Mesenchymal stem cell (in vitro differentiated cells and primary cell): ENCODE data around the gene GPBAR1.

Experiments
- DNase-seq: peaks from one replicate; pipeline ENCODE4 v3.0.0-alpha.2; 2013
- H2AFZ ChIP-seq: one replicate; pipeline ENCODE4 v1.6.1; 2013; ENCODE audit warnings: low read depth, mild to moderate bottlenecking, control low read depth, inconsistent platforms, low read length, moderate library complexity
- H2AK5ac ChIP-seq: 2 replicates; pipeline ENCODE4 v1.6.1; 2013; ENCODE audit warnings: low read length, moderate library complexity, mild to moderate bottlenecking, inconsistent platforms; ENCODE audit not compliant: severe bottlenecking
- H2BK120ac ChIP-seq: one replicate; pipeline ENCODE4 v1.6.1; 2013; ENCODE audit warnings: low read depth, mild to moderate bottlenecking, inconsistent platforms, low read length, moderate library complexity
- H2BK12ac ChIP-seq, 2 experiments: one replicate each; pipeline ENCODE4 v1.6.1; 2013; ENCODE audit warnings: inconsistent platforms in 2 of 2, low read length in 2 of 2, mild to moderate bottlenecking in 2 of 2, moderate library complexity in 2 of 2, control low read depth in 1 of 2
- H2BK15ac ChIP-seq: one replicate; pipeline ENCODE4 v1.6.1; 2013; ENCODE audit warnings: mild to moderate bottlenecking, low read depth, inconsistent platforms; ENCODE audit not compliant: poor library complexity, severe bottlenecking
- H2BK5ac ChIP-seq: 2 replicates; pipeline ENCODE4 v1.6.1; 2013; ENCODE audit warnings: low read depth, mild to moderate bottlenecking, low read length, control low read depth, inconsistent platforms; ENCODE audit not compliant: poor library complexity, severe bottlenecking
- H3K14ac ChIP-seq, 2 experiments: one replicate each; pipeline ENCODE4 v1.6.1; 2013; ENCODE audit warnings: inconsistent platforms in 2 of 2, low read length in 2 of 2, control low read depth in 1 of 2, mild to moderate bottlenecking in 1 of 2, moderate library complexity in 1 of 2
- H3K18ac ChIP-seq, 2 experiments: one replicate each; pipeline ENCODE4 v1.6.1; 2013; ENCODE audit warnings: inconsistent platforms in 2 of 2, low read length in 2 of 2, control low read depth in 1 of 2, low read depth in 1 of 2, mild to moderate bottlenecking in 1 of 2
- H3K23ac ChIP-seq, 2 experiments: one replicate each; pipeline ENCODE4 v1.6.1; 2013; ENCODE audit warnings: inconsistent platforms in 2 of 2, low read length in 2 of 2, mild to moderate bottlenecking in 2 of 2, moderate library complexity in 2 of 2, control low read depth in 1 of 2
- H3K27ac ChIP-seq: 2 replicates; pipeline ENCODE4 v1.5.1; 2013; ENCODE audit warnings: mild to moderate bottlenecking, moderate library complexity, low read length, control low read depth, inconsistent platforms; ENCODE audit not compliant: poor library complexity, severe bottlenecking
- H3K27me3 ChIP-seq, 2 experiments: 2 replicates each; pipeline versions ENCODE4 v1.6.1 to v1.7.0; 2013; ENCODE audit warnings: low read length in 2 of 2, mild to moderate bottlenecking in 2 of 2, moderate library complexity in 2 of 2, control low read depth in 1 of 2, inconsistent platforms in 1 of 2; ENCODE audit not compliant: control insufficient read depth in 1 of 2, insufficient read depth in 1 of 2
- H3K36me3 ChIP-seq, 2 experiments: 2 replicates each; pipeline versions ENCODE4 v1.6.1 to v1.7.0; 2013; ENCODE audit warnings: low read length in 2 of 2, control low read depth in 1 of 2, inconsistent platforms in 1 of 2, low read depth in 1 of 2, mild to moderate bottlenecking in 1 of 2; ENCODE audit not compliant: insufficient read depth in 2 of 2, control insufficient read depth in 1 of 2
- H3K4ac ChIP-seq, 2 experiments: one replicate each; pipeline ENCODE4 v1.6.1; 2013; ENCODE audit warnings: inconsistent platforms in 2 of 2, low read length in 2 of 2, mild to moderate bottlenecking in 2 of 2, moderate library complexity in 2 of 2, control low read depth in 1 of 2, low read depth in 1 of 2
- H3K4me1 ChIP-seq: 2 replicates; pipeline ENCODE4 v1.6.1; 2013; ENCODE audit warnings: low read depth, low read length, control low read depth; ENCODE audit not compliant: control insufficient read depth, insufficient read depth
- H3K4me2 ChIP-seq: 2 replicates; pipeline ENCODE4 v1.6.1; 2013; ENCODE audit warnings: low read length, mild to moderate bottlenecking, inconsistent platforms; ENCODE audit not compliant: poor library complexity, severe bottlenecking
- H3K4me3 ChIP-seq, 2 experiments: 2 replicates each; pipeline versions ENCODE4 v1.5.1 to v1.7.0; 2013; ENCODE audit warnings: low read length in 2 of 2, mild to moderate bottlenecking in 2 of 2, control low read depth in 1 of 2, low read depth in 1 of 2; ENCODE audit not compliant: insufficient read depth in 1 of 2
- H3K79me1 ChIP-seq: replicated peaks from 2 replicates; pipeline ENCODE4 v1.6.1; 2013; ENCODE audit warnings: mild to moderate bottlenecking, control low read depth, low read length, inconsistent platforms; ENCODE audit not compliant: poor library complexity, severe bottlenecking
- H3K9ac ChIP-seq: 2 replicates; pipeline ENCODE4 v1.7.0; 2013; ENCODE audit warnings: mild to moderate bottlenecking, low read length, moderate library complexity
- H3K9me3 ChIP-seq: 2 replicates; pipeline ENCODE4 v1.7.0; 2013; ENCODE audit warnings: mild to moderate bottlenecking, low read length; ENCODE audit not compliant: control insufficient read depth
- H4K8ac ChIP-seq: one replicate; pipeline ENCODE4 v1.6.1; 2013; ENCODE audit warnings: inconsistent platforms, mild to moderate bottlenecking, low read length, moderate library complexity
- H4K91ac ChIP-seq: one replicate; pipeline ENCODE4 v1.6.1; 2013; ENCODE audit warnings: mild to moderate bottlenecking, low read length, inconsistent platforms
- WGBS: methylation state at CpG from one replicate; pipeline ENCODE4 v1.1.7; 2013; ENCODE audit warnings: mixed read lengths; 5-methylcytosine and 5-hydroxymethylcytosine counted together

Gene GPBAR1

DNA sequence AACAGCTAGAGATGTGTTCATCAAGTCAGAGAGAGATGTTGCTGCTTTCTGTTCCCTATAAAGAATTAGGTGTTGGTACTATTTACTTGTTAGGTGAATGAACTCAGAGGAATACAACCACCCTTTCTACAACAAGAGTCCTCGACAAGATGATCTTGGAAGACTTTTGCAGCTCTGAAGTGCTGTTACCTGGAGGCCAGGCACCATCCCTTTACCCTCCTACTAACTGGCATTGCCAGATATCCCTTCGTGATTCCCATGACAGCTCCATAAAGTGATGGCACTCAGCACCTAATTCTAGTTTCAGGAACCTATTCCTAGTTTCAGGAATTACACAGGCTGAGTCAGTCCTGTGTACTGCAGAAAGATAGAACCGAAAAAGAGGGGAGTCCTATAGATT, 33.9 kb upstream of the GPBAR1 start:
- no peak overlapping the region for H3K4me2 ChIP-seq
- no peak overlapping the region for H4K8ac ChIP-seq
- DNase-seq, result no peak
- no peak overlapping the region for H3K23ac ChIP-seq
- no peaks in the 10 kb centered on the region for H3K27me3 ChIP-seq
- H3K14ac ChIP-seq, result no peak overlapping the region
- no peaks in the 10 kb centered on the region for H3K79me1 ChIP-seq
- no peak overlapping the region for H3K18ac ChIP-seq
- no peak overlapping the region for H3K27ac ChIP-seq
- H2BK12ac ChIP-seq, result no peak overlapping the region
- no peak overlapping the region for H3K4me3 ChIP-seq
- no peak overlapping the region for H4K91ac ChIP-seq
- H2BK120ac ChIP-seq, result no peak overlapping the region
- no peak overlapping the region for H2AFZ ChIP-seq
- no peaks in the 10 kb centered on the region for H3K9me3 ChIP-seq
- peak overlapping the region; percentile 19 for H3K9ac ChIP-seq
- H2BK5ac ChIP-seq, result no peak overlapping the region
- H3K4ac ChIP-seq, result no peak overlapping the region
- WGBS, result 100% methylated on average over 2 of the region's 3 CpGs
- H2AK5ac ChIP-seq, result no peak overlapping the region
- no peak overlapping the region for H2BK15ac ChIP-seq
- H3K4me1 ChIP-seq, result peaks cover 8% of the 10 kb centered on the region
- peaks cover 22 to 89% of the 10 kb centered on the region in 2 experiments for H3K36me3 ChIP-seq

DNA sequence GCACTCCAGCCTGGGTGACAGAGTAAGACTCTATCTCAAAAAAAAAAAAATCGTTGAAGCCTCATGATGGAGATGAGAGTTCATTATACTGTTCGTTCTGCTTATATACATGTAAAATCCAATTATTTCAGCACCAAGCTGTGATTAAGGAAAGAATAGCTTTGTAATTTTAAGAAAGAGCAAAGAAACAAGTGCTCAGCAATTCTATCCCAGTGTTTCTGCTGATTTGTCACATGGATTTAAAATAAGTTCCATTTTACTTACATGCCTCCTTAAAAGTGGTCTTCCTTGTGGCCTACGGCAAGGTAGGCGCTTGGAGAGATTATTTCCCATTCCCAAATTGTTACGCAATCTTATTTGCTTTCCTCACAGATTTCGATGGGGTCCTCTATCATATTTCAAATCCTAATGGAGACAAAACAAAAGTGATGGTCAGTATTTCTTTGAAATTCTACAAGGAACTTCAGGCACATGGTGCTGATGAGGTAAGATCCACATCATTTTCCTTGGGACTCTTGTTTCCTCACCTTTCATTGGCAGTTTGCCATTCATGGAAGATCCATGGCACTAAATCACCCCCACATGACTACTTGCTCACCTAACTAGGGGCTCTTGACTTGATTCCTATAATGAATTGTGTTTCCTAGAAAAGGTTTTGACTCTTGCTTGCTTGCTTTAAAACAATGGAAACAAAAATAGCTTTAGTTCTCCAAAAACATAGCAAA, 32.3 kb upstream of the GPBAR1 start:
- Histone ChIP-seq H2BK12ac (no peak overlapping the region), H3K9me3 (no peaks in the 10 kb centered on the region), H3K36me3 (peaks cover 33 to 91% of the 10 kb centered on the region in 2 experiments), H4K91ac (no peak overlapping the region), H3K4me3 (no peak overlapping the region), H3K23ac (no peak overlapping the region), H2AK5ac (peak overlapping the region; percentile 39), H2BK5ac (no peak overlapping the region), H3K18ac (peak overlapping the region in 1 of 2 experiments; percentile 59), H3K4me2 (no peak overlapping the region), H2BK120ac (no peak overlapping the region), H3K14ac (no peak overlapping the region), H3K27ac (peak overlapping the region; percentile 88), H3K79me1 (no peaks in the 10 kb centered on the region), H2AFZ (no peak overlapping the region), H3K27me3 (no peaks in the 10 kb centered on the region), H3K4ac (no peak overlapping the region), H2BK15ac (no peak overlapping the region), H3K9ac (peak overlapping the region; percentile 56), H4K8ac (no peak overlapping the region), H3K4me1 (peaks cover 8% of the 10 kb centered on the region)
- peak; percentile 34 for DNase-seq
- WGBS, result 100% methylated on average over 4 of the region's 6 CpGs

DNA sequence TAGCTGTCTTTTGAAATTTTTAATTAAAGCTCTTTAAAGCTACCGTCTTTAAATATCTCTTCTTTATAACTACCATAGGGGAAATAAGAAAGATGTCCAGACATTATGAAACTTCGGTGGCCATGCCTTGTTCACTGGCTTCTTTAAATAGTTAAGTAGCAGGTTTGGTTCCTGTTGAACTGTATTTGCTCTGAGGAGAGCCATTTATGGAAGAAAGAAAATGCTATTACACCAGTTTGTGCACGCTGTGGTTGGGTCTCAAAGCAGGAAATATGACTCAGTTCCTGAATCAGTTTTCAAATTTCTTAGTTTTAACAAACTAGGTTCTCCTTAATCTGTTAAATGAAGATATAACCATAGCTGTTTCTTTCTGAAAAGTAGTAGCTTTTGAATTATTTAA, 31.6 kb upstream of the GPBAR1 start:
- Histone ChIP-seq H3K36me3 (peaks cover 37 to 90% of the 10 kb centered on the region in 2 experiments), H4K8ac (no peak overlapping the region), H3K14ac (no peak overlapping the region), H3K23ac (no peak overlapping the region), H2BK5ac (no peak overlapping the region), H3K79me1 (no peaks in the 10 kb centered on the region), H3K4ac (no peak overlapping the region), H2BK120ac (no peak overlapping the region), H2AK5ac (no peak overlapping the region), H3K9me3 (no peaks in the 10 kb centered on the region), H3K18ac (no peak overlapping the region), H3K4me2 (no peak overlapping the region), H4K91ac (no peak overlapping the region), H3K9ac (peak overlapping the region; percentile 56), H3K4me3 (no peak overlapping the region), H3K4me1 (peaks cover 8% of the 10 kb centered on the region), H3K27ac (peak overlapping the region; percentile 88), H2AFZ (no peak overlapping the region), H2BK12ac (no peak overlapping the region), H2BK15ac (no peak overlapping the region), H3K27me3 (no peaks in the 10 kb centered on the region)
- 5% methylated on average over 1 of the region's 3 CpGs for WGBS
- DNase-seq, result peak; percentile 83

DNA sequence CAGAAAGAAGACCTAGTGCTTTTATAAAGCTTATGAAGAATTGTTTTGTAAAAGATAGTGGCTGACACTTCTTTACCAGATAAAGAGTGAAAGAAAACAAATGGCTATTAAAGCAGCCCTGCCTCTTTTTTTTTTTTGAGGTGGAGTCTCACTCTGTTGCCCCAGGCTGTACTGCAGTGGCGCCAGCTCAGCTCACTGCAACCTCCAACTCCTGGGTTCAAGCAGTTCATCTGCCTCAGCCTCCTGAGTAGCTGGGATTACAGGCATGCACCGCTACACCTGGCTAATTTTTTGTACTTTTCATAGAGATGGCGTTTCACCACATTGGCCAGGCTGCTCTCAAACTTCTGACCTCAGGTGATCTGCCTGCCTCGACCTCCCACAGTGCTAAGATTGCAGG, 31.0 kb upstream of the GPBAR1 start:
- no peak overlapping the region for H4K8ac ChIP-seq
- no peak overlapping the region for H3K4me2 ChIP-seq
- H2AK5ac ChIP-seq, result no peak overlapping the region
- H2BK15ac ChIP-seq, result no peak overlapping the region
- WGBS, result 77% methylated on average over 4 of the region's 4 CpGs
- H3K36me3 ChIP-seq, result peaks cover 37 to 90% of the 10 kb centered on the region in 2 experiments
- H2BK5ac ChIP-seq, result peak overlapping the region; percentile 5
- H3K18ac ChIP-seq, result peak overlapping the region in 1 of 2 experiments; percentile 9
- no peak overlapping the region for H3K23ac ChIP-seq
- H3K27ac ChIP-seq, result peak overlapping the region; percentile 58
- no peak overlapping the region for H3K14ac ChIP-seq
- H3K9me3 ChIP-seq, result no peaks in the 10 kb centered on the region
- H3K4ac ChIP-seq, result peak overlapping the region in 1 of 2 experiments; percentile 41
- peaks cover 4% of the 10 kb centered on the region for H3K79me1 ChIP-seq
- no peaks in the 10 kb centered on the region for H3K27me3 ChIP-seq
- H2BK12ac ChIP-seq, result no peak overlapping the region
- no peak overlapping the region for H4K91ac ChIP-seq
- no peak overlapping the region for H2BK120ac ChIP-seq
- no peak overlapping the region for H3K4me3 ChIP-seq
- H3K4me1 ChIP-seq, result peaks cover 8% of the 10 kb centered on the region
- peak; percentile 46 for DNase-seq
- no peak overlapping the region for H2AFZ ChIP-seq
- H3K9ac ChIP-seq, result peak overlapping the region; percentile 56
